Adrenal gland (tissue), 12 donors: Measurements from ENCODE around the gene SMARCE1. TPM values are rescaled to one million over a fixed set of nuclear protein-coding genes. Genes with fewer than 3 reads are reported as not detected.

Source experiments
- DNase-seq, 7 donors: peaks; one replicate each; pipeline ENCODE4 v3.0.0-alpha.2; 2019 to 2020
- H3K27ac ChIP-seq, 5 donors: fragments of 200-600 bp; sonication (generic) in 4 of 5; 1 replicate in 3 of 5; 2 replicates in 2 of 5; pipeline versions ENCODE4 v1.5.1 to v1.8.0; 2016 to 2020; ENCODE audit warnings: mild to moderate bottlenecking in 1 of 5
- H3K27me3 ChIP-seq: fragments of 200-600 bp; 2 replicates; pipeline ENCODE4 v1.8.0; 2021
- H3K36me3 ChIP-seq, 2 donors: fragments of 200-600 bp; replicated peaks in 1 of 2; 1 replicate in 1 of 2; 2 replicates in 1 of 2; pipeline versions ENCODE4 v1.5.1 to v1.8.0; 2018 to 2022
- H3K4me1 ChIP-seq, 2 donors: fragments of 200-600 bp; replicated peaks in 1 of 2; 1 replicate in 1 of 2; 2 replicates in 1 of 2; pipeline versions ENCODE4 v1.5.1 to v1.8.0; 2018 to 2021
- H3K4me3 ChIP-seq, 4 donors: fragments of 200-600 bp; sonication (generic) in 3 of 4; one replicate each; pipeline ENCODE4 v1.5.1; 2016 to 2018
- H3K9me3 ChIP-seq, 3 donors: fragments of 200-600 bp; sonication (generic) in 1 of 3; replicated peaks in 1 of 3; 1 replicate in 2 of 3; 2 replicates in 1 of 3; pipeline versions ENCODE4 v1.5.1 to v1.8.0; 2016 to 2021
- POLR2A ChIP-seq, 2 donors: fragments of 450-650 bp; IDR thresholded peaks; one replicate each; pipeline ENCODE4 v1.6.1; 2017; ENCODE audit warnings: antibody characterized with exemption in 2 of 2, mild to moderate bottlenecking in 2 of 2, moderate library complexity in 1 of 2
- WGBS, 4 donors: extraction: QIAGEN DNeasy Blood & Tissue Kit in 2 of 4; methylation state at CpG; one replicate each; pipeline versions ENCODE4 v1.1.5 to v1.1.7; 2013 to 2017; 5-methylcytosine and 5-hydroxymethylcytosine counted together
- intact Hi-C, 2 donors: fragments of 100-400 bp; cut with DNase I; formaldehyde crosslinking; loops; one replicate each; pipeline versions ENCODE4 v1.14.1 to v1.15.0; 2022 to 2023
- polyA plus RNA-seq, 3 donors: library from polyadenylated mRNA; stranded (reverse); fragments of 200-250 nt in 2 of 3; fragments of 350-450 nt in 1 of 3; fragmentation: Illumina TruSeq in 1 of 3; extraction: RNeasy Lipid Tissue Mini Kit (QIAGEN cat#74804) in 1 of 3; gene quantifications; one replicate each; pipeline ENCODE4 v1.2.3, GENCODE V29; 2013 to 2014
- total RNA-seq, 9 donors: library from RNA; depleted of rRNA in 4 of 9; stranded (reverse); fragments of >200 nt in 4 of 9; fragments of 120-200 nt in 1 of 9; fragmentation: NEBNext Ultra II Directional in 1 of 9; extraction: Animal tissue kit (Norgen Biotek cat#: 25700) in 1 of 9; gene quantifications; one replicate each; pipeline versions ENCODE4 v1.1.0 to v1.2.4, GENCODE V29; 2013 to 2023
- TF ChIP-seq, protein P1 (sequence below), 6 experiments: fragments of 450-650 bp in 4 of 6; fragments of 200-600 bp in 2 of 6; sonication (generic) in 1 of 6; IDR thresholded peaks; 1 replicate in 5 of 6; 2 replicates in 1 of 6; pipeline versions ENCODE4 v1.5.1 to v1.8.0; 2016 to 2021; ENCODE audit warnings: antibody characterized with exemption in 6 of 6, mild to moderate bottlenecking in 2 of 6, moderate library complexity in 1 of 6
- donor health status: healthy with polysubstance abuse.
- donor health status: Bipolar disorder and iron deficiency.
- donor health status: DM: yes; HTN: yes; CAD: no.
- donor health status: DM: no; HTN: no; CAD: no.
- donor health status: DM: no; HTN: no; CAD: no.
- donor health status: DM: yes; HTN: yes; CAD: no.

The SMARCE1 gene
- total and polyA plus RNA-seq, 12 donors = 55.5 to 128 (median 77.0) TPM

DNA sequence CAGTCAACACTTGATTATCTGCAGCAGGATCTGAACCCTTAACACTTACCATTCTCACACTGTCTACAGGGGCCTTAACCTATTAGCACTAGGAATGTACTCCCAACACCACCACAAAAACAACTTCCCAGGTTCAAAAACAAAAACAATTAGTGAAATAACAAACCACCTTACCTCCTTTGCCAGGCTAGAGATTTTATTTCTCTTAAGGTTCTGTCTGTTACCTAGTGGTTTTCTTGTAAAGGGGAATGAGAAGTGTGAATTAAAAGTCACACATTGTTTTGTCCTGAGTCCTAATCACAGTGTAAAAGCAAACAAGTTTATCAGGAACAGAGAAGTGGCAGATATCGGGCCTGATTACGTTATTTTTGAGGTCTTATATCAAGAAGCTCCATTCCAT, 9.7 kb downstream of the SMARCE1 start:
- no peak for DNase-seq
- no peaks in the 10 kb centered on the region for H3K9me3 ChIP-seq
- WGBS, 4 donors = 78 to 92% (median 89%) methylated on average over 2 of the region's 2 CpGs
- H3K27ac ChIP-seq = no peak overlapping the region
- peaks cover 0 to 72% of the 10 kb centered on the region in 2 donors for H3K36me3 ChIP-seq
- TF ChIP-seq, protein P1, sequence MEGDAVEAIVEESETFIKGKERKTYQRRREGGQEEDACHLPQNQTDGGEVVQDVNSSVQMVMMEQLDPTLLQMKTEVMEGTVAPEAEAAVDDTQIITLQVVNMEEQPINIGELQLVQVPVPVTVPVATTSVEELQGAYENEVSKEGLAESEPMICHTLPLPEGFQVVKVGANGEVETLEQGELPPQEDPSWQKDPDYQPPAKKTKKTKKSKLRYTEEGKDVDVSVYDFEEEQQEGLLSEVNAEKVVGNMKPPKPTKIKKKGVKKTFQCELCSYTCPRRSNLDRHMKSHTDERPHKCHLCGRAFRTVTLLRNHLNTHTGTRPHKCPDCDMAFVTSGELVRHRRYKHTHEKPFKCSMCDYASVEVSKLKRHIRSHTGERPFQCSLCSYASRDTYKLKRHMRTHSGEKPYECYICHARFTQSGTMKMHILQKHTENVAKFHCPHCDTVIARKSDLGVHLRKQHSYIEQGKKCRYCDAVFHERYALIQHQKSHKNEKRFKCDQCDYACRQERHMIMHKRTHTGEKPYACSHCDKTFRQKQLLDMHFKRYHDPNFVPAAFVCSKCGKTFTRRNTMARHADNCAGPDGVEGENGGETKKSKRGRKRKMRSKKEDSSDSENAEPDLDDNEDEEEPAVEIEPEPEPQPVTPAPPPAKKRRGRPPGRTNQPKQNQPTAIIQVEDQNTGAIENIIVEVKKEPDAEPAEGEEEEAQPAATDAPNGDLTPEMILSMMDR (IDR thresholded peaks at IDR 0.05) = no peak
- TF ChIP-seq POLR2A (IDR thresholded peaks at IDR 0.05) = no peak
- intact Hi-C loops = no loop called here
- no peaks in the 10 kb centered on the region for H3K27me3 ChIP-seq
- no peak overlapping the region for H3K4me3 ChIP-seq
- H3K4me1 ChIP-seq = no peaks in the 10 kb centered on the region

GRCh38 chr17:40633871-40634270, 13.7 kb downstream of the SMARCE1 start:
- intact Hi-C loops = no loop called here
- H3K36me3 ChIP-seq = peaks cover 0 to 92% of the 10 kb centered on the region in 2 donors
- TF ChIP-seq POLR2A (IDR thresholded peaks at IDR 0.05) = no peak
- TF ChIP-seq, protein P1 (IDR thresholded peaks at IDR 0.05) = no peak
- 81 to 87% (median 84%) methylated on average over 1 of the region's 1 CpG for WGBS, 4 donors
- H3K4me1 ChIP-seq = no peaks in the 10 kb centered on the region
- H3K9me3 ChIP-seq = no peaks in the 10 kb centered on the region
- no peaks in the 10 kb centered on the region for H3K27me3 ChIP-seq
- no peak overlapping the region for H3K4me3 ChIP-seq
- DNase-seq = no peak
- H3K27ac ChIP-seq = no peak overlapping the region

DNA sequence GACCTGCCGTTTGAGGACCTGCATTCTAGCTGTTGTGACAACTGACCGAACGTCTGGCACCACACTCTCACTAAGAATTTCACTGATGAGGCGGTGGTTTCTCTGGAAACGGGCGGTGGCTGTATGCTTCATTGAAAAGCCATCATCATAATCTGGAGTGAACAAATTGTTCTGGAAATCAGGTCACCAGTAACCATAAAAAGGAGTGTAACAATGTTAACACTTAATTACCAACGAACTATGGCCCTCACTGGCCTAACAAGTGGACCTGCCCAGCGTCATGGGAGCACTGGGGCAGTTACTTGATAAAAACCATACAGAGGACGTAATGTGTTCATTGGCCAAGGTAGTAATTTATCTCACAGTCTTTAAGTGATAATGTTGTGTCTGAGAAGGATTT, 15.4 kb downstream of the SMARCE1 start:
- H3K36me3 ChIP-seq = peaks cover 0 to 91% of the 10 kb centered on the region in 2 donors
- TF ChIP-seq, protein P1 (IDR thresholded peaks at IDR 0.05) = no peak
- no peak for TF ChIP-seq POLR2A (IDR thresholded peaks at IDR 0.05)
- no peak overlapping the region for H3K27ac ChIP-seq
- no peaks in the 10 kb centered on the region for H3K27me3 ChIP-seq
- intact Hi-C loops = no loop called here
- H3K4me3 ChIP-seq = no peak overlapping the region
- DNase-seq = peak in 1 of 7 donors; percentile 86
- H3K9me3 ChIP-seq = no peaks in the 10 kb centered on the region
- no peaks in the 10 kb centered on the region for H3K4me1 ChIP-seq
- WGBS, 4 donors = 69 to 86% (median 83%) methylated on average over 8 to 9 of the region's 9 CpGs

DNA sequence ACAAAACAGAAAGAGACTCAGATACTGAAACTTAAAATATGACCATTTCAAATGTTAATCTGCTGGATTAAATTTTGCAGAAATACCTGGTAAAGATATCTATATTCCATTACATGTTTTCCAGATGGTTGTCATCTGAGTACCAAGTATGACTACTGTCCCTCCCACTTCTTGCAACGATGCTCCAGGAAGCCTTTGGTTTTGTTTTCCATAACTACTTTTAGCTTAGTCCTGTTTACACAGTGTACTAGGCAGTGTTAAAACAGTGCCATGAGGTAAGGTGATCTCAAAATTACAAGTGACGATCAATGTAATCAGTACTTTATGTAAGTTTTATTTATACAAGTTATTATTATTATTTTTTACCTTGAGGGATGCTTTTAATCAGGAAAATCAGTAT, 17.8 kb downstream of the SMARCE1 start:
- no peak for DNase-seq
- no peaks in the 10 kb centered on the region for H3K27me3 ChIP-seq
- no peak overlapping the region for H3K27ac ChIP-seq
- peaks cover 0 to 67% of the 10 kb centered on the region in 2 donors for H3K36me3 ChIP-seq
- no peaks in the 10 kb centered on the region for H3K9me3 ChIP-seq
- WGBS, 4 donors = 47 to 55% (median 54%) methylated on average over 2 of the region's 2 CpGs
- TF ChIP-seq, protein P1 (IDR thresholded peaks at IDR 0.05) = no peak
- TF ChIP-seq POLR2A (IDR thresholded peaks at IDR 0.05) = no peak
- intact Hi-C loops = no loop called here
- H3K4me3 ChIP-seq = no peak overlapping the region
- no peaks in the 10 kb centered on the region for H3K4me1 ChIP-seq
